ENCODE data around the gene TMEM62. TPM values are rescaled to one million over a fixed set of nuclear protein-coding genes. Genes with fewer than 3 reads are reported as not detected.

The TMEM62 gene
- total RNA-seq, 2 experiments from 2014 or later, result 24.2 to 27.4 TPM

DNA sequence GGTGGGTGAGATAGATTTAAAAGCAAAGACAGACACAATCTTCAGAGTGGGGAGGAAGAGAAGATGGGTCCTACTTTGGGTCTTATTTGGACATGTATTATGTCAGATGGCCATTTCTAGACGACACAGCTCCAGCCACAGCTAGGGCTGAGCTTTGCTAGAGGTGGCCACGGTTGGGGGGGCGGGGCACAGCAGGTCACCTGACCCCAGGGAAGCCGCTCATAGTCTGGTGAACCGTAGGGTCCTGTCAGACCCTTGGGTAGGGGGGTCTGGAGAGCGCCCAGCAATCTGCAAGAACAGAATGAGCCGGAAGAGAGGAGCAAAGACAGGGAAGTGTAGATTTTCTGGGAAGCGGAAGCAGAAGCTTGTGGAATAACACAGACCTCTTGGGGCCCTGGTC is 80.8 kb downstream of the TMEM62 start:
- H3K4me2 ChIP-seq (ENCODE audit: low read length), result no peak overlapping the region
- no peaks in the 10 kb centered on the region for H3K4me1 ChIP-seq (ENCODE audit: insufficient read depth, low read length, poor library complexity, severe bottlenecking)
- CTCF ChIA-PET (ENCODE audit: unreplicated experiment), result interaction anchor here (0.5 to 1.5 kb wide), 3 partner anchors 10 to 112 kb away, joined by 3 to 5 read pairs (median 4); no protein-coding TSS in a partner anchor
- no peaks in the 10 kb centered on the region for H3K79me2 ChIP-seq (ENCODE audit: insufficient read depth, low read depth, low read length)
- TF ChIP-seq EZH2phosphoT487 (IDR thresholded peaks at IDR 0.05; ENCODE audit: borderline replicate concordance, low read depth, low read length), result no peak
- TF ChIP-seq, protein P1, sequence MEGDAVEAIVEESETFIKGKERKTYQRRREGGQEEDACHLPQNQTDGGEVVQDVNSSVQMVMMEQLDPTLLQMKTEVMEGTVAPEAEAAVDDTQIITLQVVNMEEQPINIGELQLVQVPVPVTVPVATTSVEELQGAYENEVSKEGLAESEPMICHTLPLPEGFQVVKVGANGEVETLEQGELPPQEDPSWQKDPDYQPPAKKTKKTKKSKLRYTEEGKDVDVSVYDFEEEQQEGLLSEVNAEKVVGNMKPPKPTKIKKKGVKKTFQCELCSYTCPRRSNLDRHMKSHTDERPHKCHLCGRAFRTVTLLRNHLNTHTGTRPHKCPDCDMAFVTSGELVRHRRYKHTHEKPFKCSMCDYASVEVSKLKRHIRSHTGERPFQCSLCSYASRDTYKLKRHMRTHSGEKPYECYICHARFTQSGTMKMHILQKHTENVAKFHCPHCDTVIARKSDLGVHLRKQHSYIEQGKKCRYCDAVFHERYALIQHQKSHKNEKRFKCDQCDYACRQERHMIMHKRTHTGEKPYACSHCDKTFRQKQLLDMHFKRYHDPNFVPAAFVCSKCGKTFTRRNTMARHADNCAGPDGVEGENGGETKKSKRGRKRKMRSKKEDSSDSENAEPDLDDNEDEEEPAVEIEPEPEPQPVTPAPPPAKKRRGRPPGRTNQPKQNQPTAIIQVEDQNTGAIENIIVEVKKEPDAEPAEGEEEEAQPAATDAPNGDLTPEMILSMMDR (conservative IDR thresholded peaks at IDR 0.05; ENCODE audit: low read length), result no peak
- H2AFZ ChIP-seq (ENCODE audit: low read length), result no peak overlapping the region
- H3K27ac ChIP-seq (ENCODE audit: low read depth, low read length, poor library complexity, severe bottlenecking), result no peak overlapping the region
- H4K20me1 ChIP-seq (ENCODE audit: insufficient read depth, low read length), result no peaks in the 10 kb centered on the region
- no TSS peak for BruUV-seq (replicated peaks)
- no peaks in the 10 kb centered on the region for H3K36me3 ChIP-seq (ENCODE audit: insufficient read depth, low read length)
- intact Hi-C loops (cut with micrococcal nuclease; ENCODE audit: unreplicated experiment), result no loop called here
- H3K9me2 ChIP-seq (ENCODE audit: insufficient read depth, low read length), result no peaks in the 10 kb centered on the region
- POLR2A ChIA-PET, result interaction anchor here (0.6 kb wide), 1 partner anchor 221 kb away, joined by 4 read pairs; no protein-coding TSS in a partner anchor
- H3K4me3 ChIP-seq (ENCODE audit: low read depth, low read length, poor library complexity, severe bottlenecking), result no peak overlapping the region
- H3K9me3 ChIP-seq (ENCODE audit: low read length), result no peaks in the 10 kb centered on the region
- DNase-seq (ENCODE audit: low spot score), result no peak

DNA sequence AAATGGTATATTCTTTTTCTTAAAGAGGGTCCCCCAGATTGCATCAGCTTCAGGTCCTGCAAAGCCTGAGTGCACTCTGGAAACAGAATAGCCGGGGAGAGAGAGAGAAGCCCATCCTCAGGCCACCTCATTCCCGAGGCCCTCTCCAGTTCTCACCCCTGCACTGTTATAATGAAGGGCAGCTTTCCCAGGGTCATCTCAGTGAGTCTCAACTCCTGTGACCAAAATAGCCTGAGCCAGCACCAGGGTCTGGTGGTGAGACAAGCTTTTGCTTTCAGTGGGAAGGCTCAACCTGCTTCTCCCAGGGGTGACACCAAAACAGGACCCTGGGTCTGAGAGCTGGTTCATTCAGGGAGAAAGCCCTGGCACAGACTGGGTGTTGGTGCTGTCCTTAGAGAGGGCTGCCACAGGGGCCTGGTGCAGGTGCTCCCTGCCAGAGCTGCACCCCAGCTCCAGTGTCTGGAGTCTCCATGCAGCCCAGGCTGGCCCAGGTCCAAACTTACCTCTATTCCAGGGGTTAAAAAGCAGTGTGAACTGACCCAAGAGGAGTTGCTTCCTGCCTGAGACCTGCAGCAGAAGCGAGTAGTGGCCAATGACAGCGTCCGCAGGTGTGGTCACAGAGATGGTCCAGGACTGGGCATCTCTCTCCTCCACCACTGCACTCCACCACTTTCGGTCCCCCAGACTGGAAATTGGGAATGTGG is 81.4 kb downstream of the TMEM62 start:
- H2AFZ ChIP-seq (ENCODE audit: low read length), result no peak overlapping the region
- H3K9me3 ChIP-seq (ENCODE audit: low read length), result no peaks in the 10 kb centered on the region
- H3K4me3 ChIP-seq (ENCODE audit: low read depth, low read length, poor library complexity, severe bottlenecking), result no peak overlapping the region
- H3K36me3 ChIP-seq (ENCODE audit: insufficient read depth, low read length), result no peaks in the 10 kb centered on the region
- H3K79me2 ChIP-seq (ENCODE audit: insufficient read depth, low read depth, low read length), result no peaks in the 10 kb centered on the region
- ChIA-PET POLR2A (no interaction called here), CTCF (ENCODE audit: unreplicated experiment) (interaction anchor here (1.0 kb wide), 1 partner anchor 11 kb away, joined by 4 read pairs; no protein-coding TSS in a partner anchor)
- no peaks in the 10 kb centered on the region for H3K9me2 ChIP-seq (ENCODE audit: insufficient read depth, low read length)
- no TSS peak for BruUV-seq (replicated peaks)
- H4K20me1 ChIP-seq (ENCODE audit: insufficient read depth, low read length), result no peaks in the 10 kb centered on the region
- DNase-seq (ENCODE audit: low spot score), result no peak
- intact Hi-C loops (cut with micrococcal nuclease; ENCODE audit: unreplicated experiment), result no loop called here
- no peak overlapping the region for H3K4me2 ChIP-seq (ENCODE audit: low read length)
- H3K4me1 ChIP-seq (ENCODE audit: insufficient read depth, low read length, poor library complexity, severe bottlenecking), result no peaks in the 10 kb centered on the region
- TF ChIP-seq, protein P1 (conservative IDR thresholded peaks at IDR 0.05; ENCODE audit: low read length), result no peak
- no peak for TF ChIP-seq EZH2phosphoT487 (IDR thresholded peaks at IDR 0.05; ENCODE audit: borderline replicate concordance, low read depth, low read length)
- H3K27ac ChIP-seq (ENCODE audit: low read depth, low read length, poor library complexity, severe bottlenecking), result no peak overlapping the region

GRCh38 chr15:43215961-43216360 is 82.6 kb downstream of the TMEM62 start:
- ChIA-PET CTCF (ENCODE audit: unreplicated experiment) (no interaction called here), POLR2A (no interaction called here)
- H3K9me2 ChIP-seq (ENCODE audit: insufficient read depth, low read length), result no peaks in the 10 kb centered on the region
- no peaks in the 10 kb centered on the region for H3K79me2 ChIP-seq (ENCODE audit: insufficient read depth, low read depth, low read length)
- H3K4me1 ChIP-seq (ENCODE audit: insufficient read depth, low read length, poor library complexity, severe bottlenecking), result no peaks in the 10 kb centered on the region
- no peak overlapping the region for H2AFZ ChIP-seq (ENCODE audit: low read length)
- no peak overlapping the region for H3K4me3 ChIP-seq (ENCODE audit: low read depth, low read length, poor library complexity, severe bottlenecking)
- H3K9me3 ChIP-seq (ENCODE audit: low read length), result no peaks in the 10 kb centered on the region
- no peaks in the 10 kb centered on the region for H4K20me1 ChIP-seq (ENCODE audit: insufficient read depth, low read length)
- H3K27ac ChIP-seq (ENCODE audit: low read depth, low read length, poor library complexity, severe bottlenecking), result no peak overlapping the region
- no TSS peak for BruUV-seq (replicated peaks)
- intact Hi-C loops (cut with micrococcal nuclease; ENCODE audit: unreplicated experiment), result no loop called here
- DNase-seq (ENCODE audit: low spot score), result no peak
- H3K36me3 ChIP-seq (ENCODE audit: insufficient read depth, low read length), result no peaks in the 10 kb centered on the region
- no peak overlapping the region for H3K4me2 ChIP-seq (ENCODE audit: low read length)
- no peak for TF ChIP-seq EZH2phosphoT487 (IDR thresholded peaks at IDR 0.05; ENCODE audit: borderline replicate concordance, low read depth, low read length)
- TF ChIP-seq, protein P1 (conservative IDR thresholded peaks at IDR 0.05; ENCODE audit: low read length), result no peak
